OCI-LY3 (cell line): Measurements from ENCODE around the gene C12orf57.

Experiments
- H2AFZ ChIP-seq: fragments of 200-600, 300-600 bp; shearing (Covaris generic); 2 replicates; pipeline ENCODE4 v1.6.0; 2014; ENCODE audit warnings: antibody characterized with exemption, low read depth, low read length
- H3K27ac ChIP-seq: fragments of 200-600, 300-600 bp; sonication (generic); 2 replicates; pipeline ENCODE4 v1.5.1; 2014; ENCODE audit warnings: mild to moderate bottlenecking, low read length, moderate library complexity, mixed read lengths
- H3K27me3 ChIP-seq: fragments of 200-600, 300-600 bp; sonication (generic); 2 replicates; pipeline ENCODE4 v1.6.1; 2014; ENCODE audit warnings: low read depth, low read length, mixed read lengths
- H3K36me3 ChIP-seq: fragments of 200-600, 300-600 bp; sonication (generic); replicated peaks from 2 replicates; pipeline ENCODE3; 2014; ENCODE audit warnings: low read depth, low read length, mixed read lengths
- H3K4me1 ChIP-seq: fragments of 300-600, 200-600 bp; sonication (generic); 2 replicates; pipeline ENCODE4 v1.6.1; 2014; ENCODE audit warnings: low read length, mixed read lengths
- H3K4me2 ChIP-seq: fragments of 200-600, 300-600 bp; sonication (generic); 2 replicates; pipeline ENCODE4 v1.6.1; 2014; ENCODE audit warnings: low read length, mixed read lengths
- H3K4me3 ChIP-seq: fragments of 300-600, 200-600 bp; sonication (generic); 2 replicates; pipeline ENCODE4 v1.5.1; 2014; ENCODE audit warnings: antibody characterized with exemption, mild to moderate bottlenecking, low read length, moderate library complexity
- H3K79me2 ChIP-seq: fragments of 300-600, 200-600 bp; shearing (Covaris generic); 2 replicates; pipeline ENCODE4 v1.6.1; 2014; ENCODE audit warnings: mild to moderate bottlenecking, low read length, mixed read lengths
- H3K9ac ChIP-seq: fragments of 300-600, 200-600 bp; shearing (Covaris generic); 2 replicates; pipeline ENCODE4 v1.6.0; 2014; ENCODE audit warnings: mild to moderate bottlenecking, low read length, moderate library complexity
- H3K9me3 ChIP-seq: fragments of 200-600, 300-600 bp; shearing (Covaris generic); 2 replicates; pipeline ENCODE4 v1.6.1; 2014; ENCODE audit warnings: low read length, mixed read lengths; ENCODE audit not compliant: insufficient read depth
- H4K20me1 ChIP-seq: fragments of 200-600, 300-600 bp; sonication (generic); 2 replicates; pipeline ENCODE4 v1.6.1; 2016; ENCODE audit warnings: low read length, mixed read lengths; ENCODE audit not compliant: insufficient read depth
- EZH2phosphoT487 ChIP-seq: fragments of 200-600 bp; shearing (Covaris generic); IDR thresholded peaks from 2 replicates; pipeline ENCODE4 v1.6.1; 2018; ENCODE audit warnings: antibody characterized with exemption, mixed run types, low read depth
- TF ChIP-seq, protein P1 (sequence below): fragments of 200-600, 300-600 bp; sonication (generic); IDR thresholded peaks from 2 replicates; pipeline ENCODE4 v1.5.1; 2014; ENCODE audit warnings: antibody characterized with exemption, low read length, low read depth

Gene C12orf57

DNA sequence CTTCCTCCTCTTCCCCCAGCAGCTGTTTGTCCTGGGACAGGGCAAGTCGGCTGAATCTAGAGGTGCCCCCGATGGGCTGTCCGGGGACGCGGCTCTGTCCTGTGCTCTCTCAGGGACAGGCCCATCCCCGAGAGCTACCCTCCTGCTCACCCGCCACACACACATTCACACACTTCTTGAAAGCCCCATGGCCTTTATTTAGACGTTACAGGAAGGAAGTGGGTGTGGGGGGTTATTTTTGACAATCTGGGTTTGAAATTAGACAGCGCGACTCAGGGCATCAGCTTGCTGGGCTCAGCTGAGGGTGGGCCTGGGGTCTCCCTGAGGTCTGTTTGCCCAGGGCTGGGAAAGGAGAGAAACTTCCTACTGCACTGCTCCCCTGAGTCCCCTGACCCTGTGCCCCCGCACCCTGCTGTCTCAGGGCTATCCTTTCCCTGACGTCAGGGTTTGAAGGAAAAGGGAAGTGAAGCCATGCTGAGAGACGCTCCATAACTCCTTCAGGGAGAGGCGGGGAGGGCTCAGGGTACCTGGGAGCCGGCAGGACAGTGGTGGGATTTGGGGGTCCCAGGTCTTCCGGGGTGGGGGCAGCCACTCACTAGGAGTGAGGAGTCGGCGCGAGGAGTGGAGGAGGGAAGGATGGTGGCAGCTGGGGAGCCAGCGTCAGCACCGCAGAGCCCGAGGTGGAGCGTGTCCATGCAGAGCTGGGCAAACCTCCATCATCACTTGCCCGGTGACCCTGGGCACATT lies 15.4 kb downstream of the C12orf57 start:
- H3K79me2 ChIP-seq = no peaks in the 10 kb centered on the region
- no peaks in the 10 kb centered on the region for H3K27me3 ChIP-seq
- H3K4me3 ChIP-seq = peak overlapping the region; percentile 67
- no peaks in the 10 kb centered on the region for H3K9me3 ChIP-seq
- TF ChIP-seq, protein P1, sequence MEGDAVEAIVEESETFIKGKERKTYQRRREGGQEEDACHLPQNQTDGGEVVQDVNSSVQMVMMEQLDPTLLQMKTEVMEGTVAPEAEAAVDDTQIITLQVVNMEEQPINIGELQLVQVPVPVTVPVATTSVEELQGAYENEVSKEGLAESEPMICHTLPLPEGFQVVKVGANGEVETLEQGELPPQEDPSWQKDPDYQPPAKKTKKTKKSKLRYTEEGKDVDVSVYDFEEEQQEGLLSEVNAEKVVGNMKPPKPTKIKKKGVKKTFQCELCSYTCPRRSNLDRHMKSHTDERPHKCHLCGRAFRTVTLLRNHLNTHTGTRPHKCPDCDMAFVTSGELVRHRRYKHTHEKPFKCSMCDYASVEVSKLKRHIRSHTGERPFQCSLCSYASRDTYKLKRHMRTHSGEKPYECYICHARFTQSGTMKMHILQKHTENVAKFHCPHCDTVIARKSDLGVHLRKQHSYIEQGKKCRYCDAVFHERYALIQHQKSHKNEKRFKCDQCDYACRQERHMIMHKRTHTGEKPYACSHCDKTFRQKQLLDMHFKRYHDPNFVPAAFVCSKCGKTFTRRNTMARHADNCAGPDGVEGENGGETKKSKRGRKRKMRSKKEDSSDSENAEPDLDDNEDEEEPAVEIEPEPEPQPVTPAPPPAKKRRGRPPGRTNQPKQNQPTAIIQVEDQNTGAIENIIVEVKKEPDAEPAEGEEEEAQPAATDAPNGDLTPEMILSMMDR = no peak
- no peak for TF ChIP-seq EZH2phosphoT487
- H3K4me1 ChIP-seq = peaks cover 49% of the 10 kb centered on the region
- H4K20me1 ChIP-seq = peaks cover 2% of the 10 kb centered on the region; the same call in 1 of the 2 replicates
- peaks cover 32% of the 10 kb centered on the region for H3K36me3 ChIP-seq
- H3K4me2 ChIP-seq = peak overlapping the region; percentile 87
- peak overlapping the region; percentile 66 for H3K27ac ChIP-seq
- peak overlapping the region; percentile 50 for H3K9ac ChIP-seq
- no peak overlapping the region for H2AFZ ChIP-seq

DNA sequence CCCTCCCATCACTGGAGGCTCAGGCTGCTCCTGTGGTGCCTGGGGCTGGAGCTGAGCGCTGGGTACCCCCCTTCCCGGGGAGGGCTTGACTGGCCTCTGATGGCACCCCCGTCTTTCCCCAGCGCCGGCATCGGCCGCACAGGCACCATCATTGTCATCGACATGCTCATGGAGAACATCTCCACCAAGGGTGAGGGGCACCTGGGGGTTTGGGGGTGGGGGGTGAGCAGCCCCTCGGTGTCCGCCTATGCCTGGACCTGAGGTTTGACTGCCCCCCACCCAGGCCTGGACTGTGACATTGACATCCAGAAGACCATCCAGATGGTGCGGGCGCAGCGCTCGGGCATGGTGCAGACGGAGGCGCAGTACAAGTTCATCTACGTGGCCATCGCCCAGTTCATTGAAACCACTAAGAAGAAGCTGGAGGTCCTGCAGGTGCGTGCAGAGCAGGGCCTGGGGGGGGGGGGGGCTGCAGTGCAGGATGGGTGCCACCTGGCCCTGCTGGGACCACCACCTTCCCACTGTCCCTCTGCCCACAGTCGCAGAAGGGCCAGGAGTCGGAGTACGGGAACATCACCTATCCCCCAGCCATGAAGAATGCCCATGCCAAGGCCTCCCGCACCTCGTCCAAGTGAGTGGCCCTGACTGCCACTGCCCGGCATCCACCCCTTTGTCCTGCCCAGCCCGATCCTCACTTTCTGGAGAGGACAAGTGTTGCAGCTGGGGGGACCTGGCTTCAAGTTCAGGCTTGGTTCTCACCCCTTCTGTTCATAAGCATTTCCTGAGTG lies 16.2 kb downstream of the C12orf57 start:
- H3K9ac ChIP-seq = peak overlapping the region; percentile 50; the same call in 1 of the 2 replicates
- peak overlapping the region; percentile 87 for H3K4me2 ChIP-seq
- H3K9me3 ChIP-seq = no peaks in the 10 kb centered on the region
- H3K36me3 ChIP-seq = peaks cover 37% of the 10 kb centered on the region
- H3K27me3 ChIP-seq = no peaks in the 10 kb centered on the region
- H3K27ac ChIP-seq = peak overlapping the region; percentile 66
- H3K4me1 ChIP-seq = peaks cover 51% of the 10 kb centered on the region
- TF ChIP-seq, protein P1 = no peak
- peak overlapping the region; percentile 67 for H3K4me3 ChIP-seq
- H4K20me1 ChIP-seq = no peaks in the 10 kb centered on the region
- no peak overlapping the region for H2AFZ ChIP-seq
- no peaks in the 10 kb centered on the region for H3K79me2 ChIP-seq

DNA sequence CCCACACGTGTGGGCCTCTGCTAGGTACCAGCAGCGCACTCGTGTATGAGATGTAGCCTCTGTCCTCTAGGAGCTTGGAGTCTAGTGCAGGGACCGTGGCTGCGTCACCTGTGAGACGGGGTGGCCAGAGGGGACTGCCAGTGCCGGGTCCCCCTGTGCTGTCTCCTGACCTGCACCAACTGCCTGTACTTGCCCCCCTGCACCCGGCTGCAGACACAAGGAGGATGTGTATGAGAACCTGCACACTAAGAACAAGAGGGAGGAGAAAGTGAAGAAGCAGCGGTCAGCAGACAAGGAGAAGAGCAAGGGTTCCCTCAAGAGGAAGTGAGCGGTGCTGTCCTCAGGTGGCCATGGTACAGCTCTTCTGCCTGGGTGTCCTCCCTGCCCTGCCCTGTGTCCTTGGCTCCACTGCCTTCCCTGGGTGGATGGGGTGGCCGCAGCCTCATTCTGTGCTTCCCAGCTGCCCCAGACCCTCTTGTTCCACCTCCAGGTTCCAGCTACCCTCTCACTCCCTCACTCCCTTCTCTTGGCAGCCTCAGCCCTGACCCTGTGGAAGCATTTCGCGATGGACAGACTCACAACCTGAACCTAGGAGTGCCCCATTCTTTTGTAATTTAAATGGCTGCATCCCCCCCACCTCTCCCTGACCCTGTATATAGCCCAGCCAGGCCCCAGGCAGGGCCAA lies 16.9 kb downstream of the C12orf57 start:
- Histone ChIP-seq H3K9me3 (no peaks in the 10 kb centered on the region), H3K4me3 (peak overlapping the region; percentile 29; the same call in 1 of the 2 replicates), H3K27me3 (no peaks in the 10 kb centered on the region), H3K36me3 (peaks cover 43% of the 10 kb centered on the region), H3K4me1 (peaks cover 55% of the 10 kb centered on the region), H3K9ac (peak overlapping the region; percentile 48; the same call in 1 of the 2 replicates), H3K79me2 (no peaks in the 10 kb centered on the region), H3K4me2 (peak overlapping the region; percentile 53), H4K20me1 (no peaks in the 10 kb centered on the region), H2AFZ (no peak overlapping the region), H3K27ac (peak overlapping the region; percentile 43)
- TF ChIP-seq, protein P1 = peak; percentile 41
- TF ChIP-seq EZH2phosphoT487 = no peak

DNA sequence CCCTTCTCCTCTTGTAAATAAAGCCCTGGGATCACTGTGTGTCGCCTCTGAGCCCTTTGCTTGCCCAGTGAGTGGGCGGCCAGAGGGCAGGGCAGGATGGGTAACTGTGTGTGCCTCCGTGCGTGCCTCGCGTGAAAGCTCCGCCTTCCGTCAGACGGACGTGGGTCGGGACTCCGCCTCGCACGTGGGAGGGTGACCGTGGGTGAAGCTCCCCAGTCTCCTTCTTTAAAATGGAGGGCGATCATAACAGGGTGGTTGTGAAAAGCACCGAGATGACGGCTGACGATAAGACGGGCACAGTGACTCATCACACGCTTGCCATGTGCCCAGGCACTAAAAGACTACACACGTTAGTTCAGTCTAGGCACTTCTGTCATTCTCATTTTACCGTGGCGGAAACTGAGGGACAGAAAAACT lies 17.5 kb downstream of the C12orf57 start:
- Histone ChIP-seq H3K4me3 (peak overlapping the region; percentile 29; the same call in 1 of the 2 replicates), H3K9ac (peak overlapping the region; percentile 48; the same call in 1 of the 2 replicates), H3K9me3 (no peaks in the 10 kb centered on the region), H3K36me3 (peaks cover 43% of the 10 kb centered on the region), H3K4me2 (peak overlapping the region; percentile 53), H3K79me2 (no peaks in the 10 kb centered on the region), H3K4me1 (peaks cover 55% of the 10 kb centered on the region), H4K20me1 (no peaks in the 10 kb centered on the region), H3K27ac (peak overlapping the region; percentile 43), H3K27me3 (no peaks in the 10 kb centered on the region), H2AFZ (no peak overlapping the region)
- TF ChIP-seq, protein P1 = no peak
- TF ChIP-seq EZH2phosphoT487 = no peak
